ENCODE measurements around the gene PKM.

Gene PKM

GRCh38 chr15:72242775-72243370, 11.9 kb upstream of the PKM start:
- DNase-seq (ENCODE audit: extremely low read depth, low read depth) = no peak

DNA sequence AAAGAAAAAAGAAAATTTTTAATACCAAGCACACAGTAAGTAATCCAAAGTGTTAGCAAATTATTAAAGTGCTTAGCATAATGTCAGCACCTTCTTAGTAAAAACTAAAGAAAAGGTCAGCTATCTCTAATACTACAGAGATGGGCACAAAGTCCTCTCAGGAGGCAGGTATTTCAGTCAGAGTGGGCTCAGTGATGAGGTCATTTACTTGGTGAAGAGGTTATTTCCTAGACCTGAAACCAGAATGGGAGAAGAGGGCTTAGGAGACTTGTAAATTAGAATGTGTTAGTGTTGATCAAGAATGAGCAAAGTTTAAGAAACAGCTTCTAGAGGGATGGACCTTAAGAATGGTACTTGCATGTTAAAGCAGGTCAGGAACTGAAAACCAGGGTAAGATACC, 8.7 kb upstream of the PKM start:
- DNase-seq (ENCODE audit: extremely low read depth, low read depth) = no peak
- TF ChIP-seq, protein P1, sequence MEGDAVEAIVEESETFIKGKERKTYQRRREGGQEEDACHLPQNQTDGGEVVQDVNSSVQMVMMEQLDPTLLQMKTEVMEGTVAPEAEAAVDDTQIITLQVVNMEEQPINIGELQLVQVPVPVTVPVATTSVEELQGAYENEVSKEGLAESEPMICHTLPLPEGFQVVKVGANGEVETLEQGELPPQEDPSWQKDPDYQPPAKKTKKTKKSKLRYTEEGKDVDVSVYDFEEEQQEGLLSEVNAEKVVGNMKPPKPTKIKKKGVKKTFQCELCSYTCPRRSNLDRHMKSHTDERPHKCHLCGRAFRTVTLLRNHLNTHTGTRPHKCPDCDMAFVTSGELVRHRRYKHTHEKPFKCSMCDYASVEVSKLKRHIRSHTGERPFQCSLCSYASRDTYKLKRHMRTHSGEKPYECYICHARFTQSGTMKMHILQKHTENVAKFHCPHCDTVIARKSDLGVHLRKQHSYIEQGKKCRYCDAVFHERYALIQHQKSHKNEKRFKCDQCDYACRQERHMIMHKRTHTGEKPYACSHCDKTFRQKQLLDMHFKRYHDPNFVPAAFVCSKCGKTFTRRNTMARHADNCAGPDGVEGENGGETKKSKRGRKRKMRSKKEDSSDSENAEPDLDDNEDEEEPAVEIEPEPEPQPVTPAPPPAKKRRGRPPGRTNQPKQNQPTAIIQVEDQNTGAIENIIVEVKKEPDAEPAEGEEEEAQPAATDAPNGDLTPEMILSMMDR (IDR thresholded peaks at IDR 0.05; ENCODE audit: low read depth, low read length) = no peak

More at GRCh38 chr15:72242775-72243370, 11.9 kb upstream of the PKM start:
- TF ChIP-seq, protein P1 (IDR thresholded peaks at IDR 0.05; ENCODE audit: low read depth, low read length) = no peak

GRCh38 chr15:72238586-72238985, 7.6 kb upstream of the PKM start:
- no peak for DNase-seq (ENCODE audit: extremely low read depth, low read depth)
- TF ChIP-seq, protein P1 (IDR thresholded peaks at IDR 0.05; ENCODE audit: low read depth, low read length) = no peak

- DNase-seq (ENCODE audit: extremely low read depth, low read depth) = no peak
- TF ChIP-seq, protein P1 (IDR thresholded peaks at IDR 0.05; ENCODE audit: low read depth, low read length) = no peak
Observed at GRCh38 chr15:72237853-72238224, 6.8 kb upstream of the PKM start.

- TF ChIP-seq, protein P1 (IDR thresholded peaks at IDR 0.05; ENCODE audit: low read depth, low read length) = no peak
- DNase-seq (ENCODE audit: extremely low read depth, low read depth) = peak; percentile 92
Observed at GRCh38 chr15:72237029-72237852, 6.3 kb upstream of the PKM start.

DNA sequence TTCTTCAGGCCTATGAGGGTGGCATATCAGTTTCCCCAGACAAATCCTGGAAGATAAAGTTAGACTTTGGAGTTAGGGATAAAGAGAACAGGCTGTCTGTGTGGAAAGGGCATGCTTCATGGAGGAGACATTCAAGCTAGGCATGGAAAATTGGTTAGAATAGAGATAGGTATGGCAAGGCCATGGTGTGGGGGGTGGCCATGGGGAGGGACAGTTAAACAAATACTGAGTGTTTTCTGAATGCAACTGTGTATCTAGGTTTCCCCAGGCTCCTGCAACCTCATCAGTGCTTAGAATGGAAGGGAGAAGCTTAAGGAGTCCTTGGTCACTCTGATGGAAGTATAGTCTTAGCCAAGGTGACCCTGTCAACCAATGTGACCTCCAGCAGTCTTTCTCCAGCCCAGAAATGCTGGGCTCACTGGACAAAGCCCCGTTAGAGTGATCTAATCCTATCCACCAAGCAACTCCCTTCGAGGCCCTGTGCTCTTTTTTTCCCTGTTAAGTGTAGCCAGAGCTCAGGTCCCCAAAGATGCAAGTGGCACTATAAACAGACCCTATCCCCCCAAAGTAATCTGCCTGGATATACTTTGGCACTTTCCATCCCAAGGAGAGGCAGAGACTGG, 5.5 kb upstream of the PKM start:
- DNase-seq (ENCODE audit: extremely low read depth, low read depth) = no peak
- TF ChIP-seq, protein P1 (IDR thresholded peaks at IDR 0.05; ENCODE audit: low read depth, low read length) = no peak

DNA sequence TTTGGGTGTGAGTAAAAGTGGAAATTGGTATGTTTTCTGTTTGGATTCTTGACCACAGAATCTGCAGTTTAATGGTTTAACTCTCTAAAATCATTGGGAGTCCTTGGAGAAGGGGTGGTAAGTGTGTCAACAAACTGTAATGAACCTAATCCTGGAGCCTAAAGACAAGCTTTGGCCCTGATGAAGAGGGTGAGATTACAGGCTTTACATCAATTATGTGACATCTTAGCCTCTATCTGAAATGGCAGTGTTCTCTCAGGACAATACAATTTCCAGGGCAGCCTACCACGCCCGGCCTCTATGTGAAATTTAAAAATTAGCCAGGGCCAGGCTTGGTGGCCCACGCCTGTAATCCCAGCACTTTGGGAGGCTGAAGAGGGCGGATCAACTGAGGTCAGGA, 4.3 kb upstream of the PKM start:
- DNase-seq (ENCODE audit: extremely low read depth, low read depth) = no peak
- TF ChIP-seq, protein P1 (IDR thresholded peaks at IDR 0.05; ENCODE audit: low read depth, low read length) = no peak

All from AG09319 (cell line).